Left forelimb (tissue), 1 donor: Measurements from ENCODE around the gene HOGA1.

Experiments
- DNase-seq: peaks from one replicate; pipeline ENCODE4 v3.0.0-alpha.2; 2018; ENCODE audit warnings: low spot score

The HOGA1 gene

DNA sequence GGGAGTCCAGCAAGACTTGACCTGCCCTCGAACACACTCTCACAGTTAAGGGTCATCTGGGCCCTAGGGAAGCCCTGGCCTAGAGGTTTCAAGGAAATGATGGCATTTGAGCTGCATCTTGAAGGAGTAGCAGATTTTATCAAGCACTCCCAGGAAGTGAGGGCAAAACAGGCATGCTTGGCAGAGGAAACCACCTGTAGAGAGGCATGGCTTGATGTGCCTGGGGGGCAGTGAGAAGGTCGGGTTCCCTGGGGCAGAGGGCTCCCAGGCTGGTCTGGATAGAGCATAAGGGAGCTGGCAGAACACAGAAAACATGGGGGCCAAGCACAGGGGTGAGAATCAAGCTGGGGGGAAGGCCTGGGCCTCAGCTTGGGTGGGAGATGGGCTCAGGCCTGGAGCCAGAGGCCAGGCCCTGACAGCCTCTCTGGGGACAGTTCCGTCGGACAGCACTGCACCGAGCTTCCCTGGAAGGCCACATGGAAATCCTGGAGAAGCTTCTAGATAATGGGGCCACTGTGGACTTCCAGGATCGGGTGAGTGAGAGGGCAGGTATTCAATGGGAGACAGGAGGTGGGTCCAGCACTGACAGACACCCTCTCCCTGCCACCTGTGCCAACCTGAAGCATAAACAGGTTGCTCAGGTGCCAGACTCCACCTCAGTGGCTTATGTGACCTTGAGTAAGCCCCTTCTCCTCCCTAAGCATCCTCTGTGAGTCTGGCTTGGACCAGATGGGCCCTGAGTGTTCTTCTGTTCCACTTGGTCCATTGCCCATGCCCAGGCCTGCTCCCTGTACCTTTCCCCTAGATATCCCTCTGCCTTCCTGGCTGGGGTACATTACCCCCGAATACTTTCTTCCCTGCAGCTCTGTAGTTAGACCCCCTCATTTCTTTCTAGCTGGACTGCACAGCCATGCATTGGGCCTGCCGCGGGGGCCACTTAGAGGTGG, 3.5 kb upstream of the HOGA1 start:
- no peak for DNase-seq

DNA sequence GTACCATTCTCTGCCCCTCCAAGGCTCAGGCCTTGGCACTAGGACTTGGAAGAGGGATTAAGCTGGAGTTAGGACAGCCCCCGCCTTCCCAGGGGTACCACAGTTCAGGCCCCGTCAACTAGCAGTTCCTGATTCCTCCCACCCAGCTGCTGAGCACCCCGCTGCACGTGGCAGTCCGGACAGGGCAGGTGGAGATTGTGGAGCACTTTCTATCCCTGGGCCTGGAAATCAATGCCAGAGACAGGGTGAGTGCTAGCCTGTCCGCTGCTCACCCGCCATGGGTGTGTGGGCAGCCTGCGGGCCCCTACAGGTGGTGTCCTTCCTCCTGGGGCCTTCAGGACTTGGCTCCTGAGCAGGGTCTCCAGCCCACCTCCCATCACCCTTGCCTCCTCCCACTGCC, 2.0 kb upstream of the HOGA1 start:
- no peak for DNase-seq

DNA sequence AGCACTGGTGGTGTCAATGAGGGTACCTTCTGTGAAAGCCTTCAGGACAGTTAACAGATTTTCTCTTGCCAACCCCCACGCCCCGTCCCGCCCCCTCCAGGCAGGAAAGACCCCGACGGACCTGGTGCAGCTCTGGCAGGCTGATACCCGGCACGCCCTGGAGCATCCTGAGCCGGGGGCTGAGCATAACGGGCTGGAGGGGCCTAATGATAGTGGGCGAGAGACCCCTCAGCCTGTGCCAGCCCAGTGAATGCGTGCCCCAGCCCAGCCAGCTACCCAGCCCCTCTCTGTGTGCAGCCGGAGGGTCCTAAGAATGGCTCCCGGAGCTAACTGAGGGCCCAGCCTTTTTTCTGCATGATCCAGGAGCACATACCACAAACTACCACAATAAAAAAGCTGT, 713 bp upstream of the HOGA1 start:
- DNase-seq: no peak

DNA sequence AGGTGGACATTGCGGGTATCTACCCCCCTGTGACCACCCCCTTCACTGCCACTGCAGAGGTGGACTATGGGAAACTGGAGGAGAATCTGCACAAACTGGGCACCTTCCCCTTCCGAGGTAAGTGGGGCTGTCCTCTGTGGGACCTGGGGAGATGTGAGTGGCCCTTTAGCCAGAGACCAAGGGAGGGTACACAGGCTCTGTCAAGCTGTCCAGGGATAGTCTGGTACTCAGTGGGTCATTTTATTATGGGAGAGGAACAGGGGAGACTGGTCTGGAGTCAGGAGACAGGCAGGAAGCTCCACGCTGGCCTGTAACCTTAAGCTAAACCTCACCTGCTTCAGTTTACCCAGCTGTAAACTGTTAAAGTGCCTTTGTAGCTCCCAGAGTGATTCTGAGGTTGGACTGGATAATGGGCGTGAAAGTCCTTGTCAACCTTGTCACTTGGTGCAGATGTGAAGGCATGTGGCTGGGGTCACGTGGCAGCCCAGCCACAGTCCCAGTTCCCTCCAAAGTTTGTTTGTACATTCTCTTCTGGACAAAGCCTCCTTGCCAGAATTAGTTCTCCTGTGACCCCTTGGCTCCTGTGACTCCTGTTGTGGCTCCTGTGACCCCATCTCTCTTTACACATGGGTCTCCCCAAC, 729 bp downstream of the HOGA1 start:
- DNase-seq: no peak

DNA sequence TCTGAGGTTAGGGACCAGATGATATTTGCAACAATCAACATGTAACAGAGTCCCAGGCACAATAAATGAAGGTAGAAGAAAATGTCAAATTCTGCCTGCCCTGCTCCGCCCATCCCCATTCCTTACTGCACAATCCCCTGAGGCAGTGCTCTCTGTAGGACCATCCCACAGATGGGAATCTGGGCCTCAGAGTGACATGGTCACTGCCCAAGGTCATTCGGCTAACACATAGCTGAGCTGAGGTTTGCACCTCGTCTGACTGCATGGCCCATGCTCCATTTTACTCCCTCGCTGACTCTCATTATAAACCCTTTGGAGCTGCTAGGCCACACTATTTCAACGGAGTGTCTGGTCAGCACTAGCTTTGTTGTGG, 1.2 kb downstream of the HOGA1 start:
- DNase-seq: no peak

DNA sequence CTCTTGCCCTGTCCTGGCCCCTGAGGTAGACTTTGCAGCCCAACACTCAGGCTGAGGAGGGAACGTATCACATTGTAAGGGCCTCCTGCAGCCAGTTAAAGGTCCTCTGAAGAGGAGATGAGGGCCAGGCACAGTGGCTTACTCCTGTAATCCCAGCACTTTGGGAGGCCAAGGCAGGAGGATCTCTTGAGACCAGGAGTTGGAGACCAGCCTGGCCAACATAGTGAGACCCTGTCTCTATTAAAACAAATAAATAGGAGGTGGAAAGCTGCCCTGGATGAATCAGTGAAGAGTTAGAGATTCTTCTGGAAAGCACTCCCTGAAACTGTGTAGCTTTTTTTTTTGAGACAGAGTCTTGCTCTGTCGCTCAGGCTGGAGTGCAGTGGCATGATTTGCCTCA, 3.0 kb downstream of the HOGA1 start:
- no peak for DNase-seq

DNA sequence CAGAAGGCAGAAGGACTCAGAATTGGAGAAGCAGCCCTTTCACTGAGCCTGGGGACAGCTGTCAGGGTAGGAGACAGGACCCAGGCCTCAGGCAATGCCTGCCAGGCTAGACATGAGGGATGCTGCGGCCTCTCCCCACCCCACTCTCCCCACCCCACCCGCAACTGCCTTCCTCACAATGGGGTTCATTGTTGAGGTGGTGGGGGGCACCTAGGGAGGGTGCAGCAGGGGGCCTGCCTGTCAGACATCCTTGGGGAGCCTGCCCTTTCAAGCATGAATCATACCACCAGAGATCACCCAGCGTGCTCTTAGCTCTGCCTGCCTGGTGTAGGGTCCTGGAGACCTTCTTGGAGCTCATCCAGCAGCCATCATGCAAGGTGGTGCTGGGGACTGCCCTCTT, 5.3 kb downstream of the HOGA1 start, which contains the start of gene C10orf62:
C10orf62 (plus strand) TSS at position 243 of the 400 bp plus-strand sequence. CDS start 177 bp downstream, outside the sequence.
- DNase-seq: no peak

DNA sequence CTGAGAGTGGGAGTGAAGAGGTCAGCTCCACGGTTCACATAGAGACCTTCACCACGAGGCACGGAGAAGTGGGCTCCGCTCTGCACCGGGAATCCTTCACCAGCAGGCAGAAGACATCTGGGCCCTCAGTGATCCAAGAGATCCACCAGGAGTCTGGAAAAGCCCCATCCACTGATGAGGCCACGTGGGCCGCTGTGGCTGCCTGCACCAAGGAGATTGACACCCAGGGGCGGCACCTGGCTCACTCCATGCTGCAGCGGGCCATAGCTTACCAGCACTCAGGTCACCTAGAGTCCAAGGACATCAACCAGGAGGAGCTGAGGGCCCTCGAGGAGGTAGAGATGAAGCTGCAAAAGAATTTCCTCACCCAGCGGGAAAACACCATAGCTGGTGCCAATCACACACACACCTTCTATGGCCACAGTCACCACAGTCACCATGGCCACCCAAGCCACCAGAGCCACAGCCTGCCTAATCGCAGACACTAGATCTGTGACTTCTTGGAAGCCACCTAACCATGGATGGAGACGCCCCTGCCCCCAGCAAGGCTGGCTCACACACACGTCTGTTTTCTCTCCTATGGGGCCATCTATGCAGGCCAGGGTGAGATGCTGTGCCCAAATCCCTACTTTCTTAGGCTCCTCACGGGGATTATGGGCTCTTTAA, 6.0 kb downstream of the HOGA1 start:
- DNase-seq: no peak

DNA sequence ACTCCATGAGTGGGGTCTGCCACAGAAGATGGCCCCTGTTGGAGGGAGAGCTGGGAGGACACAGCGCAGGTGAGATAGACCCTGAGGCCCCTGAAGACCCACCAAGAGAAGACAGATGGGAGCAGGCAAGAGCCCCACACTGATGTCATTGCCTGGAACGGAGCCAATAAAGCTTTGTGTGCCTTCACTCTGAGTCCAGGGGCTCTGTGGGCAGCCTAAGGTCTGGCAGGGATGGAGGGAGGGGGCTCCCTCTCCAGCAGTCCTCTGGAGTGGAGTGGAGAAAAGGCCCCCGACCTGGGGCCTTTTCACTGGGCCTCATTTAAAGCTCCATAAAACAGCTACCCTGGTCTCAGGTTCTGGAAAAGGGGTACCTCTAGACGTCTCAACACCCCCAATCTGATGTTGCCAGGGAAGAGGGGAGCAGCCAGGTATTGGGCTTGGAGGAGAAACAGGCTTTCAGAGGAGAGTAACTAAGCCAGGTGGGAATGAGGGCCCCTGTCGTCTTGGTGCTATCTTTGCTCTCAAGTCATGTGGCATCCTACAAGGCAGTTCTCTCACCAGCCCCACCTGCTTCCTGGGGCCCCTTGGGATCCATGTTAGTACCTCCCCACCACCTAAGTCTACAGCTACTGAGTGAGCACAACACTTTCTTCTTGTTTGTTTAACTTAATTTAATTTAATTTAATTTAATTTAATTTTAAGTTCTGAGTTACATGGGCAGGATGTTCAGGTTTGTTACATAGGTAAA, 6.7 kb downstream of the HOGA1 start:
- no peak for DNase-seq

DNA sequence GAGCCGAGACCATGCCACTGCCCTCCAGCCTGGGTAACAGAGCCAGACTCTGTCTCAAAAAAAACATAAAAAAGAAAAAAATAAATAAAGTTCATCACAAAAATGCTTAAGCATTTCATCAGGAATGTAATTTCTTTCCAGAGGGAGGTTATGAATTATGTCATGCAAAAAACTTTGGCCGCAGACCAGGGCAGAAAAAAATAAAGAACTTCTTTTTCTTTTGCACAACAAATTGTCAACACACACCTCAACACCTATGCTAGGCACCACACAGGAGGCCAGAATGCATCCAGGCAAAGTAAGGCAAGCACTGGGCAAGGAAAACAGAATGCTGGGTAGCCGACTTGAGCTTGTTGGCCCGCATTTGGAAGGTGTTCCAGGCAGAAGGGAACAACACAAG, 9.2 kb downstream of the HOGA1 start:
- DNase-seq: no peak

DNA sequence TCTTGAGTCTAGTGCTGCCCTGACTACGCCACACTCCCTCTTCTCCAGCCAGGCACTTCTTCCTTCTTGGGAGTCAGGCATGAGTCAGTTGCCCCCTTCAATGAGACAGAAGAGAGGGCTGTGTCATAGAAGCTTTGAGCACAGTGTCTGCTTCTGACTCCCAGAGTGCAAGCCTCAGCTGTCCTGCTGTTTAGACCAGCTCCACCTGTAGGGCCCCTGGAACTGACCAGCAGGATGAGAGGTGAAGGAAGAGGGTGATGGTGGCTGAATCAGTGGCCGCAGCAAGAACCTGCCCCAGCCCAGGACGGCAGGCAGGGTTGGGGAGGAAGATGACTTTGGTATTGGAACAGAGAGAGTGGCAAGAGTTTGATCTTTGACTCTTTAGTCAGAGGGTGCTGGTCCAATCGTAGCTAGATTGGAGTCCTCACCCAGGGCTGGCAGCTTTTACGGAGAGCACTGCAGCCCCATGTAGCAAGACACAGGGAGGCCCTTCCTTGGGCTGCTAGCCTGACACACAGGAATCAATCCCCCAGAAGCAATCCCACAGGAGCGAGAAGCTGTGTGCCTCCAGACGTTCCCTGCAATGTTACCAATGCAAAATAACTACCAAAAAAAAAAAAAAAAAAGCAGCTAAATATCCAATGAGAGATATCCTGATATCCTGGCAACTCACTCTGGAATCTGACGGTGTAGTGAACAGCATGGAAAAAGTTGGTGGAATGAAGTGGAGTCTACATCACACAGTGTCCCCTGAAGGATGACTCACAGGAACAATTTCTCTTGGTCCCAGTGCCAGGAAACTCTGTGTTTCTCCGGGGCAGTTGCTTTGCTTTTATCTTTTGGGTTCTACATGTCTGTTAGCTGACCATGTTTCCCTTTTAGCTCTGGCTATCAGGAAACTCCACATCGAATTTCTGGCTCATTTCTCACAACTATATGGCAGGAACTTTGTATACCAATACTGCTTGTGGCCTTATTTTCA, 12.2 kb downstream of the HOGA1 start:
- no peak for DNase-seq

DNA sequence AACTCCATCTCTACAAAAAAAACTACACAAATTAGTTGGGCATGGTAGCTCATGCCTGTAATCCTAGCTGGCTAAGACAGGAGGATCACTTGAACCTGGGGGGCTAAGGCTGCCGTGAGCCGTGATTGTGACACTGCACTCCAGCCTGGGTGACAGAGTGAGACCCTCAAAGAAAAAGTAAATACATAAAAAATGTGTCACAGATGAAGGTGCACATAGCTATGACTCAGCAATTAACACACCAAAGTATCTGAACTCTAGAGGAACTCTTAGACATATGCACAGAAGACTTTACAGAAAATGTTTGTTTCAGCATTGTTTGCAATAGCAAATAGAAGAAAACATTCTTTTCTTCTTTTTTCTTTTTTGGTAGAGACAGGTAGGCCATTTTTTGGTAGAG, 13.6 kb downstream of the HOGA1 start:
- DNase-seq: no peak

DNA sequence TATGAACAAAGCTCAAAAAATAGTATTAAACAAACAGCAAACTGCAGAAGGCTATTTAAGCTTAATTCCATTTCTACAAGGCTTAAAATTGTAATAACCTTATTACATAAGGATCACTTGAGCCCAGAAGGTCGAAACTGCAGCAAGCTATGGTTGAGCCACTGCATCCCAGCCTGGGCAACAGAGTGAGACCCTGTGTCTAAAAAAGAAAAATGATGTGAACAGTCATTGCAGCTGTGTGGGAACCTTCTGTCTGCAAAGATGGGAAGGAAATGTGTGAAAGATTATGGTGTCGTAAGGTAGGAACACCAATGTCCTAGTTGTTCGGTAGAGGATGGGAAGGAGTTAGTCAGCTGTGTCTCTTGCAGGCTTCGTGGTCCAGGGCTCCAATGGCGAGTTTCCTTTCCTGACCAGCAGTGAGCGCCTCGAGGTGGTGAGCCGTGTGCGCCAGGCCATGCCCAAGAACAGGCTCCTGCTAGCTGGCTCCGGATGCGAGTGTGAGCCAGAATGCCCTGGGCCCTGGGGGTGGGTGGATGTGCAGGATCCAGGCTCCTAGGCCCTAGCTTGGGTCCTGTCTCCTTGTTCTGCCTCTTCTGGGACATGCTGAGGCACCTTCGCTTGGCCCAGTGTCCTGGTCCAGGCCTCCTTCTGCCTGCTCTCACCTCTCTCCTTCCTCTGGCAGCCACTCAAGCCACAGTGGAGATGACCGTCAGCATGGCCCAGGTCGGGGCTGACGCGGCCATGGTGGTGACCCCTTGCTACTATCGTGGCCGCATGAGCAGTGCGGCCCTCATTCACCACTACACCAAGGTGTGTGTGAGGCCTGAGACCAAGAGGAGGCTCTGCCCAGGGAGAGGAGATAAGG, 14.4 kb downstream of the HOGA1 start:
- DNase-seq: no peak

DNA sequence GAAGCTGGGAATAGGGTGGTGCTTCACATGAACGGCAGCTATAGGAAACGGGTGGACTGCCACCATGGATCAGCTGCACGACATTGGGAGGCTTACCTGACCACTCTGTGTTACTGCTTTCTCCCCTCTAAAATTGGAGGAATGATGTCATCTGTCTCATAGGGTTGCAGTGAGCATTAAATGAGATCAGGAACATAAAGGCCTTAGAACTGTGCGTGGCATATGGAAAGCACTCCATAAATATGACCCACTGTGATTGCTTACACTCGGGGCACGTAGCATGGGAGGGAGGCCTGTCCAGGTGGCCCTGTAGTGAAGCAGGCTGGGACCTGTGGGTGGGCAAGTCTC, 15.1 kb downstream of the HOGA1 start:
- no peak for DNase-seq

DNA sequence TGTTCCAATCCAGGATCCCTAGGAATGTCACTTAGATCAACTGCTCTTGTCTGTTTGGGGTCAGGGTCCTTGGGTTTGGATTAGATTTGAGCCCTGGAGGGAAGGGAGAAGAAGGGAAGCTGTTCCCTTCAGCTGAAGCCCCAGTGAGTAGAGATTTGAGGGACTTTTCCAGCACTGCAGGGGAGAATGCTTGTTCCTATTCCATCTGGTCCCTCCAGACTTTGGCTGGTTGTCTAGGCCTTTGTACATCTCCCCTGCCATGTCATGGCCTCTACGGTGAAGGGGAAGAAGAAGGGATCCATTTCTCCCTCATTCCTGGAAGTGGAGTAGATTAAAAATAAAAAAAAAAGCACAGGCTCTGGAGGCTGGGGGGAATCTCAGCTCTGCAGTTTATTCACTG, 16.4 kb downstream of the HOGA1 start:
- DNase-seq: no peak

DNA sequence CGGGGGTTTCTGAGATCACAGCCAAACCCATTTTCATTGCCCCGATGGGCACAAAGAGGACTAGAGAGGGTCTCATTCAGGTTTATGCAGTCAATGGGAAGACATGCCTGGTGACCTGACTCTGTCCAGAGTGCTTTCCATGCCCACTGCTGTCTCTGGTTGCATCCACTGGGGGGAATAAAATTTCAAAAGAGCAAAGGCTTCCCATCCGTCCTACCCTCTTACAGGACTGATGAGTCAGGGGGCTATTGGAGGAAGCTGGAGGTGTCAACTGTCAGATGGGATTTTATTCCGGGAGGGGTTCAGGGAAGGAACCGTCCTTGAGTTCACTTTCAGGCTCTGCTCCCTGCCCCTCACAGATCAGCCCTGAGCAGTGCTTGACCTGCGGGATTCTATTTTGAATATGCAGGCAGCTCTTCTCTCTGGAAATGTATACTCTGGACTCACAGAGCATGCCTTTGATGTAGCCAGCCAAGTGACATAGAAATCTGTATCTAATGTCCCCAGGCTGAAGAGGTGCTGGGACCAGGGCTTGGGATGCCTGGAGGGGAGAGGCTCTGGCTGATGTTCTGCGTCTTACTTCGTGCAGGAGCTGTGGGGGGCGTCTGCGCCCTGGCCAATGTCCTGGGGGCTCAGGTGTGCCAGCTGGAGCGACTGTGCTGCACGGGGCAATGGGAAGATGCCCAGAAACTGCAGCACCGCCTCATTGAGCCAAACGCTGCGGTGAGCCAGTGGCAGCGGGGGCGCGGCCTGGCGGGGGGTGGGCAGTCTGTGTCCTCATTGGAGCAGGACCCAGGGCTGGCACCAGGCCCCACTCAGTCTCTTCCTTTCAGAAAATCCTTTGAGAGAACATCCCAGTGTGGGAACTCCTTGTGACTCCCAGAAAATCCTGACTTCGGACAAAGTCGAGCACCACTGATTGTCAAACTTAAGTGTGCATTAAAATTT, 17.4 kb downstream of the HOGA1 start:
- no peak for DNase-seq

DNA sequence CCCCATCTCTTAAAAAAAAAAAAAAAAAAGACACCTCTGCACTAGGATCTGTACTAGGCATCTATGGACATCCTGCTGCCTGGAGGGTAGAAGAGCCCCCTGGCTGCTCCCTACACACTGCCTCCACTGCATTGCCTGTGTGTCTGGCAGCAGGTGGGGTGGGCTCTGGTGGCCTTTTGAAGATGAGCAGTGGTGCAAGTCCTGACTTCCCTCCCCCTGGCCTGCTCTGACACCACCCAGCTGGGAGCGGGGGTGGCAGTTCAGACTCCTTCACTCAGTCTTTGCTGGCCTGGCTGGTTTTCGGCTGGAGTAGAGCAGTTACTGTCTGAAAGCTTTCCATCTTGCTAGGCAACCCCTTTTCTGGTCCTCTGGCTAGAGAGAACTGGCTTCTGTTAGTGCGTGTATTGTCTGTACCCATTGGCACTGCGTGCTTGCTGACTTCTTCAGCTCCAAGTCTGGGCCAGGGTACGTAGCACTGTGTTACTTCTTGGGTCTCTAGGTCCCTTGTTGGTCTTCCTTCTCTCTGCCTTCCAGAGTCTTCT, 23.0 kb downstream of the HOGA1 start:
- no peak for DNase-seq

DNA sequence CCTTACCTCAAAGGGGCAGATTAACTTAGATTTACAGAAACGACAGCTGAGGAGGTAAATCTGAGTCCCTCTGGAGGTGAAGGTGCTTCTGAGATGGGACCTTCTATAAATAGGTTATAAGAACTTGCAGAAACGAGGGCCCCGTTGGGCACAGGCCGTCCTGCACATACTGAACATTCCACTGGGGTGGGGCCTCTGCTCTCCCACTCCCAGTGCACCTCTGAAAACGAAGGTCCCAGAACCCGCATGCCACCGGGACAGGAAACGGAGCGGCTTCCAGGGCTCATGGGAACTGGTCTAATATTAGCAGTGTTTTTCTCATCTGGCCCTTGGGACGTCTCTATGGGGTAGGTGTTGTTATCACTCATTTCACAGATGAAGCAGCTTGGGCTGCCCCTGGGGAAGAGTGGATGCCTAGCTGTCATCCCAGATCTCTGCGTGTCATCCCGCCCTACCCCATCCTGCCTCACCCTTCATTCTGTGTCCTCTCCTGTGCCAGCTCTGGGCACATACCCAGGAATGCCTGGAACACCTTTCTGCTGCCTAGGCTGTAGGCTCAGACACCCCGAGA, 24.9 kb downstream of the HOGA1 start:
- DNase-seq: no peak
